ENCODE data around the gene PPP1R15B. TPM values are rescaled to one million over a fixed set of nuclear protein-coding genes. Genes with fewer than 3 reads are reported as not detected.

The PPP1R15B gene
- total and polyA plus RNA-seq, 4 donors: 13.0 to 54.0 (median 26.1) TPM

GRCh38 chr1:204453141-204453772, 41.6 kb upstream of the PPP1R15B start:
- Histone ChIP-seq H3K36me3 (ENCODE audit: control insufficient read depth in 4 of 4, insufficient read depth in 3 of 4, low read depth in 1 of 4, low read length in 3 of 4) (peaks cover 5 to 16% (median 13%) of the 10 kb centered on the region in 4 donors), H3K4me1 (ENCODE audit: control insufficient read depth in 4 of 4, insufficient read depth in 4 of 4, low read length in 3 of 4) (peaks cover 6 to 15% (median 12%) of the 10 kb centered on the region in 4 donors), H3K9me3 (ENCODE audit: control insufficient read depth in 4 of 4, low read length in 3 of 4) (no peaks in the 10 kb centered on the region), H3K4me3 (ENCODE audit: low read depth in 1 of 3, low read length in 3 of 3) (no peak overlapping the region), H3K9ac (ENCODE audit: low read depth in 1 of 2, low read length in 2 of 2) (peak overlapping the region in 1 of 2 donors; percentile 39), H3K27me3 (ENCODE audit: control insufficient read depth in 4 of 4, insufficient read depth in 4 of 4, low read length in 3 of 4) (no peaks in the 10 kb centered on the region), H3K27ac (ENCODE audit: low read depth in 1 of 2, low read length in 2 of 2) (no peak overlapping the region)
- no peak for DNase-seq (ENCODE audit: low spot score)
- WGBS: 74% methylated on average over 8 of the region's 8 CpGs
- TF ChIP-seq, protein P1, sequence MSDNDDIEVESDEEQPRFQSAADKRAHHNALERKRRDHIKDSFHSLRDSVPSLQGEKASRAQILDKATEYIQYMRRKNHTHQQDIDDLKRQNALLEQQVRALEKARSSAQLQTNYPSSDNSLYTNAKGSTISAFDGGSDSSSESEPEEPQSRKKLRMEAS (IDR thresholded peaks at IDR 0.05): no peak
- TF ChIP-seq HNF4G (IDR thresholded peaks at IDR 0.05): no peak

GRCh38 chr1:204451352-204452124, 39.9 kb upstream of the PPP1R15B start:
- Histone ChIP-seq H3K4me3 (ENCODE audit: low read depth in 1 of 3, low read length in 3 of 3) (no peak overlapping the region), H3K9ac (ENCODE audit: low read depth in 1 of 2, low read length in 2 of 2) (no peak overlapping the region), H3K4me1 (ENCODE audit: control insufficient read depth in 4 of 4, insufficient read depth in 4 of 4, low read length in 3 of 4) (peaks cover 6 to 16% (median 12%) of the 10 kb centered on the region in 4 donors), H3K9me3 (ENCODE audit: control insufficient read depth in 4 of 4, low read length in 3 of 4) (no peaks in the 10 kb centered on the region), H3K27me3 (ENCODE audit: control insufficient read depth in 4 of 4, insufficient read depth in 4 of 4, low read length in 3 of 4) (no peaks in the 10 kb centered on the region), H3K36me3 (ENCODE audit: control insufficient read depth in 4 of 4, insufficient read depth in 3 of 4, low read depth in 1 of 4, low read length in 3 of 4) (peaks cover 0 to 13% (median 9%) of the 10 kb centered on the region in 4 donors), H3K27ac (ENCODE audit: low read depth in 1 of 2, low read length in 2 of 2) (no peak overlapping the region)
- 78% methylated on average over 8 of the region's 8 CpGs for WGBS
- TF ChIP-seq, protein P2, sequence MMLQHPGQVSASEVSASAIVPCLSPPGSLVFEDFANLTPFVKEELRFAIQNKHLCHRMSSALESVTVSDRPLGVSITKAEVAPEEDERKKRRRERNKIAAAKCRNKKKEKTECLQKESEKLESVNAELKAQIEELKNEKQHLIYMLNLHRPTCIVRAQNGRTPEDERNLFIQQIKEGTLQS (IDR thresholded peaks at IDR 0.05): no peak
- TF ChIP-seq JUND (IDR thresholded peaks at IDR 0.05): no peak
- no peak for TF ChIP-seq TAF1 (conservative IDR thresholded peaks at IDR 0.05)
- TF ChIP-seq, protein P3, sequence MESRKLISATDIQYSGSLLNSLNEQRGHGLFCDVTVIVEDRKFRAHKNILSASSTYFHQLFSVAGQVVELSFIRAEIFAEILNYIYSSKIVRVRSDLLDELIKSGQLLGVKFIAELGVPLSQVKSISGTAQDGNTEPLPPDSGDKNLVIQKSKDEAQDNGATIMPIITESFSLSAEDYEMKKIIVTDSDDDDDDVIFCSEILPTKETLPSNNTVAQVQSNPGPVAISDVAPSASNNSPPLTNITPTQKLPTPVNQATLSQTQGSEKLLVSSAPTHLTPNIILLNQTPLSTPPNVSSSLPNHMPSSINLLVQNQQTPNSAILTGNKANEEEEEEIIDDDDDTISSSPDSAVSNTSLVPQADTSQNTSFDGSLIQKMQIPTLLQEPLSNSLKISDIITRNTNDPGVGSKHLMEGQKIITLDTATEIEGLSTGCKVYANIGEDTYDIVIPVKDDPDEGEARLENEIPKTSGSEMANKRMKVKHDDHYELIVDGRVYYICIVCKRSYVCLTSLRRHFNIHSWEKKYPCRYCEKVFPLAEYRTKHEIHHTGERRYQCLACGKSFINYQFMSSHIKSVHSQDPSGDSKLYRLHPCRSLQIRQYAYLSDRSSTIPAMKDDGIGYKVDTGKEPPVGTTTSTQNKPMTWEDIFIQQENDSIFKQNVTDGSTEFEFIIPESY (IDR thresholded peaks at IDR 0.05): no peak
- TF ChIP-seq RAD21 (IDR thresholded peaks at IDR 0.05): no peak
- no peak for TF ChIP-seq RXRA (IDR thresholded peaks at IDR 0.05)
- no peak for TF ChIP-seq REST (IDR thresholded peaks at IDR 0.05)
- TF ChIP-seq HNF4G (IDR thresholded peaks at IDR 0.05): no peak
- no peak for TF ChIP-seq GABPA (IDR thresholded peaks at IDR 0.05 in 1 of 2, conservative IDR thresholded peaks at IDR 0.05 in 1 of 2)
- TF ChIP-seq HNF4A (conservative IDR thresholded peaks at IDR 0.05): no peak
- TF ChIP-seq, protein P1 (IDR thresholded peaks at IDR 0.05): no peak
- no peak for TF ChIP-seq YY1 (IDR thresholded peaks at IDR 0.05)
- no peak for TF ChIP-seq EGR1 (IDR thresholded peaks at IDR 0.05; ENCODE audit: low read depth in 2 of 2)
- no peak for TF ChIP-seq SP1 (IDR thresholded peaks at IDR 0.05)
- TF ChIP-seq, protein P4, sequence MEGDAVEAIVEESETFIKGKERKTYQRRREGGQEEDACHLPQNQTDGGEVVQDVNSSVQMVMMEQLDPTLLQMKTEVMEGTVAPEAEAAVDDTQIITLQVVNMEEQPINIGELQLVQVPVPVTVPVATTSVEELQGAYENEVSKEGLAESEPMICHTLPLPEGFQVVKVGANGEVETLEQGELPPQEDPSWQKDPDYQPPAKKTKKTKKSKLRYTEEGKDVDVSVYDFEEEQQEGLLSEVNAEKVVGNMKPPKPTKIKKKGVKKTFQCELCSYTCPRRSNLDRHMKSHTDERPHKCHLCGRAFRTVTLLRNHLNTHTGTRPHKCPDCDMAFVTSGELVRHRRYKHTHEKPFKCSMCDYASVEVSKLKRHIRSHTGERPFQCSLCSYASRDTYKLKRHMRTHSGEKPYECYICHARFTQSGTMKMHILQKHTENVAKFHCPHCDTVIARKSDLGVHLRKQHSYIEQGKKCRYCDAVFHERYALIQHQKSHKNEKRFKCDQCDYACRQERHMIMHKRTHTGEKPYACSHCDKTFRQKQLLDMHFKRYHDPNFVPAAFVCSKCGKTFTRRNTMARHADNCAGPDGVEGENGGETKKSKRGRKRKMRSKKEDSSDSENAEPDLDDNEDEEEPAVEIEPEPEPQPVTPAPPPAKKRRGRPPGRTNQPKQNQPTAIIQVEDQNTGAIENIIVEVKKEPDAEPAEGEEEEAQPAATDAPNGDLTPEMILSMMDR (IDR thresholded peaks at IDR 0.05; ENCODE audit: low read depth, low read length, missing input control): no peak
- no peak for TF ChIP-seq FOXA2 (IDR thresholded peaks at IDR 0.05)
- no peak for DNase-seq (ENCODE audit: low spot score)
